ENCODE data around the gene EIF2AK3.
"Not testable (repeated sequence)": the region's sequence is repeated elsewhere in the genome, so short reads cannot be mapped to it uniquely, and the experiment has no call there.

Gene EIF2AK3

GRCh38 chr2:88557290-88557689, 70.0 kb downstream of the EIF2AK3 start:
- no peak overlapping the region for H3K27ac ChIP-seq
- TF ChIP-seq CTCF (conservative IDR thresholded peaks at IDR 0.05), result no peak
- TF ChIP-seq ZFX (IDR thresholded peaks at IDR 0.05), result no peak

- no peak overlapping the region for H3K27ac ChIP-seq
- no peak for TF ChIP-seq CTCF (conservative IDR thresholded peaks at IDR 0.05)
- TF ChIP-seq ZFX (IDR thresholded peaks at IDR 0.05), result no peak
Measured at GRCh38 chr2:88556026-88556425, 71.2 kb downstream of the EIF2AK3 start.

- H3K27ac ChIP-seq, result no peak overlapping the region
- TF ChIP-seq ZFX (IDR thresholded peaks at IDR 0.05) (no peak), CTCF (conservative IDR thresholded peaks at IDR 0.05) (no peak; the same call in 1 of the 2 replicates)
Measured at GRCh38 chr2:88554189-88554588, 73.1 kb downstream of the EIF2AK3 start.

GRCh38 chr2:88549616-88550292, 77.5 kb downstream of the EIF2AK3 start:
- no peak overlapping the region for H3K27ac ChIP-seq
- TF ChIP-seq CTCF (conservative IDR thresholded peaks at IDR 0.05) (no peak), ZFX (IDR thresholded peaks at IDR 0.05) (no peak)

GRCh38 chr2:88546291-88546690, 81.0 kb downstream of the EIF2AK3 start:
- H3K27ac ChIP-seq, result not testable (repeated sequence)

GRCh38 chr2:88545118-88545517, 82.1 kb downstream of the EIF2AK3 start:
- TF ChIP-seq ZFX (IDR thresholded peaks at IDR 0.05) (no peak), CTCF (conservative IDR thresholded peaks at IDR 0.05) (no peak)
- no peak overlapping the region for H3K27ac ChIP-seq

- H3K27ac ChIP-seq, result no peak overlapping the region
- no peak for TF ChIP-seq CTCF (conservative IDR thresholded peaks at IDR 0.05)
- no peak for TF ChIP-seq ZFX (IDR thresholded peaks at IDR 0.05)
Measured at GRCh38 chr2:88543541-88544057, 83.7 kb downstream of the EIF2AK3 start.

- no peak overlapping the region for H3K27ac ChIP-seq
- no peak for TF ChIP-seq ZFX (IDR thresholded peaks at IDR 0.05)
- no peak for TF ChIP-seq CTCF (conservative IDR thresholded peaks at IDR 0.05)
Measured at GRCh38 chr2:88542668-88543067, 84.6 kb downstream of the EIF2AK3 start.
